WERI-Rb-1 (cell line): Measurements from ENCODE around the gene RMRP.

ENCODE experiments used
- DNase-seq: peaks from one replicate; pipeline ENCODE4 v3.0.0-alpha.2; 2020
- H3K27ac ChIP-seq: fragments of 250-450 bp; sonication (Bioruptor Pico); 2 replicates; pipeline ENCODE4 v1.5.1; 2020; ENCODE audit warnings: mild to moderate bottlenecking, moderate library complexity
- H3K27me3 ChIP-seq: fragments of 250-450 bp; sonication (Bioruptor Pico); 2 replicates; pipeline ENCODE4 v1.5.1; 2021; ENCODE audit warnings: mild to moderate bottlenecking, low read depth, moderate library complexity; ENCODE audit not compliant: insufficient read depth, severe bottlenecking
- H3K36me3 ChIP-seq: fragments of 250-450 bp; sonication (Bioruptor Pico); 2 replicates; pipeline ENCODE4 v1.5.1; 2020; ENCODE audit warnings: mild to moderate bottlenecking, moderate library complexity
- H3K4me3 ChIP-seq: 2 replicates; pipeline ENCODE4 v1.5.1; 2011; ENCODE audit warnings: low read depth, mild to moderate bottlenecking, control low read depth, low read length
- H3K9me3 ChIP-seq: fragments of 250-450 bp; sonication (Bioruptor Pico); 2 replicates; pipeline ENCODE4 v1.5.1; 2021; ENCODE audit warnings: mild to moderate bottlenecking, moderate library complexity; ENCODE audit not compliant: severe bottlenecking
- TF ChIP-seq, protein P1 (sequence below): IDR thresholded peaks from 2 replicates; pipeline ENCODE4 v1.5.1; 2011; ENCODE audit warnings: low read depth, mild to moderate bottlenecking, control low read depth, inconsistent platforms, low read length

RMRP gene

DNA sequence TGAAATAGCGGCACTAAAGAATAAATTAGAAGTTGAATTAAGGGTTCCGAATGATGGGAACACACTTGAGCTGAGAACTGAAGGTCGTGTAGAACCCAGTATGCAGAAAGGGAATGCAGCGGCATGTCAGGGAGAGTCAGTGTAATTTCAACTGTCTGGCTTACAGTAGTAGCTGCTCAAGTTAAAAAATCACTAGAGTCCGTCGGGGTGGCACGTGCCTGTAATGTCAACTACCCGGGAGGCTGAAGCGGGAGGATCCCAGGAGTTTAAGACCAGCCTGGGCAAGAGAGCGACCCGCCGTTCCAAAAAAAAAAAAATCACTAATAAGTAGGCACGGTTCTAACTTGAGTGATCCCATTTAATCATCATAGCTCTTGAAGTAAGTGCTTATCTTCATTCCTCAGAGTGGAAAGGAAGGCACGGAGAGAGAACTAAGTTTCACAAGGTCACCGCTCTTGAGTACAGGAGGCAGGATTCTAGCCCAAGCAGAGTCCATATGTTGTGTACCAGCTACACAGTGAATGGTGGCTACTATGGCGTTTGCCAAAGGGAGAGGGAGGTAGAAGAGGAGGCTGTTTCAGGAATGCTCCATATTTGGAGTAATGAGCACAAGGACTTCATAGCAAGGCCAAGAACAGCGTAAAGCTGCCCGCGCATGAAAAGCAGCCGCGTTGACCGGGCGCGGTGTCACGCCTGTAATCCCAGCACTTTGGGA is 831 bp downstream of the RMRP start:
- TF ChIP-seq, protein P1, sequence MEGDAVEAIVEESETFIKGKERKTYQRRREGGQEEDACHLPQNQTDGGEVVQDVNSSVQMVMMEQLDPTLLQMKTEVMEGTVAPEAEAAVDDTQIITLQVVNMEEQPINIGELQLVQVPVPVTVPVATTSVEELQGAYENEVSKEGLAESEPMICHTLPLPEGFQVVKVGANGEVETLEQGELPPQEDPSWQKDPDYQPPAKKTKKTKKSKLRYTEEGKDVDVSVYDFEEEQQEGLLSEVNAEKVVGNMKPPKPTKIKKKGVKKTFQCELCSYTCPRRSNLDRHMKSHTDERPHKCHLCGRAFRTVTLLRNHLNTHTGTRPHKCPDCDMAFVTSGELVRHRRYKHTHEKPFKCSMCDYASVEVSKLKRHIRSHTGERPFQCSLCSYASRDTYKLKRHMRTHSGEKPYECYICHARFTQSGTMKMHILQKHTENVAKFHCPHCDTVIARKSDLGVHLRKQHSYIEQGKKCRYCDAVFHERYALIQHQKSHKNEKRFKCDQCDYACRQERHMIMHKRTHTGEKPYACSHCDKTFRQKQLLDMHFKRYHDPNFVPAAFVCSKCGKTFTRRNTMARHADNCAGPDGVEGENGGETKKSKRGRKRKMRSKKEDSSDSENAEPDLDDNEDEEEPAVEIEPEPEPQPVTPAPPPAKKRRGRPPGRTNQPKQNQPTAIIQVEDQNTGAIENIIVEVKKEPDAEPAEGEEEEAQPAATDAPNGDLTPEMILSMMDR: no peak
- Histone ChIP-seq H3K27me3 (no peaks in the 10 kb centered on the region), H3K27ac (peak overlapping the region; percentile 98), H3K9me3 (no peaks in the 10 kb centered on the region), H3K36me3 (peaks cover 23% of the 10 kb centered on the region), H3K4me3 (peak overlapping the region; percentile 53)
- DNase-seq: no peak

DNA sequence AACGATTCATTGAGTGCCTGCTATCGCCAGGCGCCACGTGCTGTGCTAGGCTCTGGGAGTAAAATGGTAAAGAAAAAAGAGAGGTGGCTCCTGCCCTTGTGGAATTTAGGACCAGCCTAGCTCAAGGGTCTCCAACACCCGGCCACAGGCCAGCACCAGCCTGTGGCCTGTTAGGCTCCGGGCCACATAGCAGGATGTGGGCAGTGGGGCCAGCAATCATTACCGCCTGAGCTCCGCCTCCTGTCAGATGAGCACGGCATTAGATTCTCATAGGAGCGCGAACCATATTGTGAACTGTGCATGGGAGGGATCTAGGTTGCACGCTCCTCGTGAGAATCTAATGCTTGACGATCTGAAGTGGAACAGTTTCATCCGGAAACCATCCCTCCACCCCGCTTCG is 1.5 kb downstream of the RMRP start:
- H3K4me3 ChIP-seq: no peak overlapping the region

DNA sequence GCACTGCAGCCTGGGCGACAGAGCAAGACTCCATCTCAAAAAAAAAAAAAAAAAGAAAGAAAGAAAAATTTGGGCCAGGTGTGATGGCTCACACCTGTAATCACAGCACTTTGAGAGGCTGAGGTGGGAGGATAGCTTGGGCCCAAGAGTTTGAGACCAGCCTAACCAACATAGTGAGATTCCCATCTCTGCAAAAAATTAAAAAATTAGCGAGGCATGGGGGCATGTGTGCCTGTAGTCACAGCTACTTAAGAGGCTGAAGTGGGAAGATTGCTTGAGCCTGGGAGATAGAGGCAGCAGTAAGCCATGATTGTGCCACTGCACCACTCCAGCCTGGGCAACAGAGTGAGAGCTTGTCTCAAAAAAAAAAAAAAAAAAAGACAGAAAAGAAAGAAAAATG is 4.2 kb downstream of the RMRP start:
- Histone ChIP-seq H3K27ac (no peak overlapping the region), H3K36me3 (no peaks in the 10 kb centered on the region), H3K9me3 (no peaks in the 10 kb centered on the region), H3K27me3 (no peaks in the 10 kb centered on the region), H3K4me3 (no peak overlapping the region)
- DNase-seq: no peak
- TF ChIP-seq, protein P1: no peak

More for the DNA sequence above, 1.5 kb downstream of the RMRP start:
- H3K27me3 ChIP-seq: no peaks in the 10 kb centered on the region
- H3K27ac ChIP-seq: no peak overlapping the region
- peaks cover 19% of the 10 kb centered on the region for H3K36me3 ChIP-seq
- TF ChIP-seq, protein P1: no peak
- DNase-seq: no peak
- no peaks in the 10 kb centered on the region for H3K9me3 ChIP-seq

- TF ChIP-seq, protein P1: no peak
- Histone ChIP-seq H3K9me3 (no peaks in the 10 kb centered on the region), H3K36me3 (no peaks in the 10 kb centered on the region), H3K27me3 (no peaks in the 10 kb centered on the region), H3K4me3 (no peak overlapping the region), H3K27ac (no peak overlapping the region)
- DNase-seq: no peak
Measured at GRCh38 chr9:35652829-35653209, 5.0 kb downstream of the RMRP start.

DNA sequence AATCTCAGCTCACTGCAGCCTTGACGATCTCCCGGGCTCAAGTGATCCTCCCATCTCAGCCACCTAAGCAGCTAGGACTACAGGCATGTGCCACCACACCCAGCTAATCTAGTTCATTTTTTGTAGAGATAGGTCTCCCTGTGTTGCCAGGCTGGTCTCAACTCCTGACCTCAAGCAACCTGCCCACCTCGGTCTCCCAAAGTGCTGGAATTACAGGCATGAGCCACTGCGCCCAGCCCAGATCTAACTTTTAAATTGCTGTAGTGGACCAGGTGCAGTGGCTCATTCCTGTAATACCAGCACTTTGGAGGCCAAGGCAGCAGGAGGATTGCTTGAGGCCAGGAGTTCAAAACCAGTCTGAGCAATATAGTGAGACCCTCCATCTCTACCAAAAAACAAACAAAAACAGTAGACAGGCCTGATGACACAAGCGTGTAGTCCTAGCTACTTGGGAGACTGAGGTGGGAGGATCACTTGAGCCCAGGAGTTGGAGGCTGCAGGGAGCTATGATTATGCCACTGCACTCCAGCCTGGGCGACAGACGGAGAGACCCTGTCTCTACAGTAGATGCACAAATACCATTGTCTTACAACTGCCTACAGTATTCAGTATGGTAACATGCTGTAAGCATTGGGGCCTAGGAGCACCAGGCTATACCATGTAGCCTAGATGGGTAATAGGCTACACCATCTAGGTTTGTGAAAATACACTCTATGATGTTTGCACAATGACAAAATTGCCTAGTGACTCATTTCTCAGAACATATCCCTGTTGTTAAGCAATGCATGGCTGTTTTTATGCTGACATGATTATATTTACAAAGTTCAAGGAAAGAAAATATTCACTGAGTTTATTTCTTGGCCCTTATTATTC is 5.6 kb downstream of the RMRP start:
- Histone ChIP-seq H3K9me3 (no peaks in the 10 kb centered on the region), H3K27ac (no peak overlapping the region), H3K36me3 (no peaks in the 10 kb centered on the region), H3K4me3 (no peak overlapping the region), H3K27me3 (no peaks in the 10 kb centered on the region)
- no peak for DNase-seq
- TF ChIP-seq, protein P1: no peak
